GM21576 (cell line): Measurements from ENCODE around the gene NPDC1.

Experiments used
- ATAC-seq: cut with Tn5 transposase; IDR thresholded peaks from one replicate; pipeline ENCODE4 v1.9.1; 2021; ENCODE audit warnings: mild to moderate bottlenecking, moderate library complexity; ENCODE audit not compliant: unreplicated experiment

The NPDC1 gene

GRCh38 chr9:137057545-137057944 is 11.6 kb upstream of the NPDC1 start:
- no peak for ATAC-seq

DNA sequence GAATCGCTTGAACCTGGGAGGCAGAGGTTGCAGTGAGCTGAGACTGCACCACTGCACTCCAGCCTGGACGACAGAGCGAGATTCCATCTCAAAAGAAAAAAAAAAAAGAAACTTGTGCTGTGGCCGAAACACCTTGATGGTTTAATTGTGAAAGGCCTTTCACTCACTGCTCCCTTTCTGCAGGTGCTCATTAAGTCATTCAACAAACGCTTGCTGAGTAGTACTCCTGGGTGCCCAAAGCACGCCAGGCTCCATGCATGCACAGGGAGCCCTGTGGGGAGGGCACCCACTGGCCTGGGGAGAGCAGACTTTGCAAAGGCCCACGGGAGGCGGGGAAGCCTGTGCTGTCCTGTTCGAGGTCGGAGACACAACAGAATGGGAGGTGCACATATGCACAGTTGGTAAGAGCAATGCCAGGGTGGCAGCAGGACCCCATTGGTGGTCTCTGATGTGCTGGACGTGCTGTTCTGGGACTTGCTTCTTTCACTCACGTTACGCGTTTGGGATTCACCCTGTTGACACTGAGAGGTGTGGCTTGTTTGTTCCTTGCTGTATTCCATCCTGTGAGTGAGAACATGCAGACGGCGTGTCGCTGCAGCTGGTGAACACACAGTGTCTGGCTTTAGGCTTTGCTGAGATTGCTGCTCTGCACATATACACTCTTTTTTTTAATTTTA is 10.9 kb upstream of the NPDC1 start:
- no peak for ATAC-seq

DNA sequence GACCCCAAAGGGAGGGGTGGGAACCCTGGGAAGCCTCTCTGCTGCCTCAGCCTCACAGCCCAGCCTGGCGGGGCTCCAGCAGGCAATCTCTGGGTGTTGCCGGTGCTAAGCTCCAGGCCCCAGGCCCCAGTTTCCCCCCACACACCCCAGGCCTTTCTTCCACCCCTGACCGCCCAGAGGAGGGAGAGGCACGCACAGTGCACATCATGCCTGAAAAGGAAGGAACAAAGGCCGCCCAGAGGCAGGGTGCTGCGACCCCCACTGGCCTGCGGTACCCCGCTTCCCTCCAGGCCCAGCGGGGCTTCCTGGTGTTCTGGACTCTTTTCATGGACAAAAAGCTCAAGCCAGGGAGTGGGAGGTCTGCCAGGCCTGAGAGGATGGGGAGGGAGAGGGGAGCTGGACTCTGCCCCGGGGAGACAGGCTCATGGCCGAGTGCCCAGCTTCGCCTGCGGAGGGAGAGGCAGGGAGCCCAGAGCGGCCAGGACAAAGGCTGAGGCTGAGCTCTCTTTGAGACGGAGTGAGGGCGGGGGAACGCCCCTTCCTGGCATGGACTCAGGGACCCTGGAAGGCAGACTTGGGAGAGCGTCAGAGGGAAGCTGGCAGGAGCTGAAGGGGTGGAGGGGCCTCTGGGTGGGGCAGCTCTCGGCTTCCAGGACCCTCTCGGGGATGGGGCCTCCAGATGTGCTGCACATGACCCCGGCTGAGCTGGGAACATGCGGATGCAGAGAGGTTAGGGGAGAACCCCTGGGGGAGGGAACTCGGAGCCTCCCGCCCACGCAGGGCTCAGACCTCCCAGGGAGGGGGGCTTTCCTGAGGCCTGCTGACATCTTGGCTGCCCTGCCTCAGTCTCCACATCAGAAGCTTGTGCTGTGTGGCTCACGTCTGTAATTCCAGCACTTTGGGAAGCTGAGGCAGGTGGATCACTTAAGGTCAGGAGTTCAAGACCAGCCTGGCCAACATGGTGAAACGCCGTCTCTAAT is 9.7 kb upstream of the NPDC1 start:
- ATAC-seq: no peak

DNA sequence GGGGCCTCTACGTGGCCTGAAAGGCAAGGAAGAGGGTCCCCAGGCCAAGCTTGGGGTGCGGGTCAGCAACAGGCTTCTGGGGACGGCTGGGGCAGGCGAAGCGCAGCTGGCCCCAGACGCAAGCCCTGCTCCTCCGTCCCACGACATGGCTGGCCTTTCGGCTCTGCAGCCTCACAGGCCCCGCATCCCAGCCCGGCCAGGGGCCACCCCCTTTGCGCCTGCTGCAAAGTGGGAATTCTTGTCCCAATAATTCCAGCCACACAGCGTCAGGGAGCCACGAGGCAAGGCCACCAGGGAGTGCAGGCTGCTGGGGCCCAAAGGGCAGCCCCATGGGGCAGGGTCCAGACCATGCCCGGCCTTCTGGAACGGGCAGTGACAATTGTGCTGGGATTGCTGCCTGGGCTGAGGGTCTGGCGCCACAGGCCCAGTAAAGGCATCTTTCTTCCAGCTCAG is 9.0 kb upstream of the NPDC1 start:
- ATAC-seq: no peak

GRCh38 chr9:137053944-137054931 is 8.3 kb upstream of the NPDC1 start, which contains the start of gene ENTPD2:
ENTPD2 (minus strand) TSS chr9:137054061; CDS start chr9:137053997, 64 bp downstream.
- no peak for ATAC-seq

GRCh38 chr9:137052998-137053943 is 7.3 kb upstream of the NPDC1 start:
- ATAC-seq: no peak

GRCh38 chr9:137052293-137052692 is 6.3 kb upstream of the NPDC1 start:
- ATAC-seq: no peak

GRCh38 chr9:137051145-137051724 is 5.3 kb upstream of the NPDC1 start:
- no peak for ATAC-seq

- no peak for ATAC-seq
Observed at GRCh38 chr9:137050570-137050969, 4.6 kb upstream of the NPDC1 start.

GRCh38 chr9:137049544-137050449 is 3.8 kb upstream of the NPDC1 start:
- ATAC-seq: no peak

GRCh38 chr9:137048655-137049543 is 2.9 kb upstream of the NPDC1 start:
- no peak for ATAC-seq

DNA sequence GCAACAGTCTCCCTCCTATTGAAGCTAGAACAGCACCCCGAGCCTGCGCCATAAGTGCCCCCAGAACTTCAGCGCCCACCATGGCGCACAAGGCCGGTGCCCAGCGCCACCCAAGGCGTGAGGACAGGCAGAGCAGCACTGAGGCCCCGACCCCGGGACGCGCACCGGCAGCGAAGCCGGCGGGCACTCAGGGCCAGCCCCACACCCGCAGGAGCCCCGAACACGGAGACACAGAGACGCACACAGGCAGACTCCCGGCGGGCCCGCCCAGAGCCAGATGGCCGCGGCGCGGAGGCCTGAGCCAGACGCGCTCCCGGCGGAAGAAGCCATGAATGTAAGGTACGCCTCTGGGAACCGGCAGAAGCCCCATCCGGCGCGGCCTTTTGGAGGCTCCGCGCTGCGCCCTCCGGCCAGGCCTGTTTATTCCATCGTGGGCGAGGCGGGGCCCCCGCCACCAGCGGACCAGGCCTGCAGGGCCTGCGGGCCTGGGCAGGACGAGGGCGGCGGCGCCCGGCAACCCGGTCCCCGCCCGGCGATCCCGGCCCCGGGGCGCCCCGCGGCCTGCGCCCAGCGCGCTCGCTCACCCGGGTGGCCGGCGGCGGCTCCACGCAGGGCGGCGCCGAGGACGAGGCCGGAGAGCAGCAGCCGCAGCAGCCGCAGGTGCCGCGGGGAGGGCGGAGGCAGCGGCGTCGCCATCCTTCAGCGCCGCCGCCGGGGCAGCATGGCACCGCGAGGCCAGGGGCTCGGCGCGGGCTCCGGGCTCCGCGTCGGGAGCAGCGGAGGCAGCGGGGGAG is 486 bp downstream of the NPDC1 start:
- no peak for ATAC-seq

DNA sequence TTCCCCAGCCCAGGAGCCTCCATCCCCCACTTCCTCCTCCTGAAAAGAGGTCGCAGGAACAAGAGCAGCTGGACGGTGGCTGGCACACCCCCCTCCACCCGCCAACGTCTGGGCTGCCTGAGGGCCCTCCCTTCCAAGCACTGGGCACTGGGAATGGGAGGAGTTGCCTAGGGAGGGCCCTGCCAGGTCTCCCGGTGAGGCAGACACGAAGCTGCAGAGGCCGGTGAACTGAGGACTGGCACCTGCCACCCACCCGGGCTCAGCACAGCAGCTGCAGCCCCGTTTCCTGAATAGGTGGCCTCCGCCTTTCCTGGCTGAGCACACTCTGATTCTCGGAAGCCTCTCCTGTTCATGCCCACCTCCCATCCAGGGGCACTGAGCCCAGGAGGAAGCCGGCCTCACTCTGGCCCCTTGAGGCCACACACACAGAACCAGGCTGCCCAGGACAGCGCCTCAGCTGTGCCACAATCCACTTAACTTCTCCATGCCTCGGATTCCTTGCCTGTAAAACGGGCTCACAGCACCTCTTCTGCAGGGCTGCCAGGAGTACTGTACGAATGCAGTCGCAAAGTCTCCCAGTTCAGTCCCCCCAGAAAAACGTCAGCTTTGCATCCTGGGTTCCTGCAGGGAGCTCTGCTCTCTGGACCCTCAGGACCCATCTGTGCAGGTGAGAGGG is 1.3 kb downstream of the NPDC1 start:
- no peak for ATAC-seq

- ATAC-seq: no peak
Observed at GRCh38 chr9:137044037-137044436, 1.9 kb downstream of the NPDC1 start.

DNA sequence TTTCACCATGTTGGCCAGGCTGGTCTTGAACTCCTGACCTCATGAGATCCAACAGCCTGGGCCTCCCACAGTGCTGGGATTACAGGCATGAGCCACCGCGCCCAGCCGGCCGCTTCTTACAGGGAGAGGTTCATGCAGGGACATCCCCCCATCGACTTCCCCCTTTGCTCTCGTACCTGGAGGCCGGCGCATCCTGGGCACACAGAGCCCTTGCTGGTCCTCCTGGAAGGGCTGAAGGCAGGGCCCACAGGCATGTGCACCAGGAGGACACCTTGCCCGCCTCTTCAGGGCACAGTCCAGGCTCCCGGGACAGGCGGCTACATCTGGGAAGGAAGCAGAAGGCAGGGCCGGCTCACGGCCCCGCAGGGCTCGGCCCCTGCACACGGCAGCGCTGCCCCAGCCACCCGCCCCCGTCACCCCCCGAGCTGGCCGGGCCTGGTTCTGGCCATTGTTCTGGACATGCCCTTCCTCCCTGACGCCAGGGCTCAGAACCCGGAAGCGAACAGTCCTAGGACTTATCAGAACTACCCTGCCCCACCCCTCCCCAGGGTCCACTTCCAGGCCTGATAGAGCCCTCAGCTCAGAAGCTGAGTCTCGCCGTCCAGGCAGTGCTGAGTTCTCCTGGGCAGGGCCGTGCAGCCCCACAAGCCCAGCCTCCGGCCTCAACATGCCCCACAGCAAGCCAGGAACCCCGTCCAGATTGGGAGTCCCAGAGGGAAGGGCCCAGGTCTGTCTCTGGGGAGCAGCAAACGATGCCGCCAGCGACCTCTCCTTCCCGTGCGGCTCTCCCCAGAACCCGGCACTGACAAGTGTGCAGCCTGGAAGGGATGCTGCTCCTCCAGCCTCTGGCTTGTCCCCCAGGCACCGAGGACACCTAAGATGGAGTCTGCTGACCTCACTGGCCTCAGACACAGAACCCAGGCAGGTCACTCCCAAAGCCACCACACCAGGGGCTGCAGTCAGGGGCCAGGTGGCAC is 2.9 kb downstream of the NPDC1 start:
- no peak for ATAC-seq
